Measurements from ENCODE around the gene ANKUB1. TPM values are rescaled to one million over a fixed set of nuclear protein-coding genes. Genes with fewer than 3 reads are reported as not detected.
A peak's percentile ranks its signal among the peaks of the same experiment; 100 is the strongest.

The ANKUB1 gene
- total and polyA plus RNA-seq, 9 of the 15 experiments (the other 6 are each of a cell fraction or from before 2014, with no cell fraction given): not detected

- TF ChIP-seq MAFF (IDR thresholded peaks at IDR 0.05; ENCODE audit: low read length): no peak
- TF ChIP-seq CEBPB (tag; IDR thresholded peaks at IDR 0.05): peak; percentile 32
- no peak for TF ChIP-seq ZNF77 (CRISPR knock-in tag; IDR thresholded peaks at IDR 0.05)
- TF ChIP-seq ZNF277 (CRISPR knock-in tag; IDR thresholded peaks at IDR 0.05; ENCODE audit: borderline replicate concordance): no peak
- no peak for TF ChIP-seq ZBTB40 (IDR thresholded peaks at IDR 0.05)
- no peak for TF ChIP-seq ZBTB40 (CRISPR knock-in tag; IDR thresholded peaks at IDR 0.05)
- no peak for TF ChIP-seq RBM25 (IDR thresholded peaks at IDR 0.05; ENCODE audit: low read depth, low read length, severe bottlenecking)
- TF ChIP-seq NFATC3 (IDR thresholded peaks at IDR 0.05): no peak
- no peak for TF ChIP-seq NR2C1 (IDR thresholded peaks at IDR 0.05)
- no peak for TF ChIP-seq NR2C1 (tag; IDR thresholded peaks at IDR 0.05)
- TF ChIP-seq ZZZ3 (IDR thresholded peaks at IDR 0.05): no peak
- TF ChIP-seq BMI1 (IDR thresholded peaks at IDR 0.05; ENCODE audit: low read length): no peak
- no peak for TF ChIP-seq L3MBTL2 (IDR thresholded peaks at IDR 0.05)
- TF ChIP-seq TCF3 (CRISPR knock-in tag; IDR thresholded peaks at IDR 0.05): no peak
- 0 out of 4 replicates have a peak, but pooled peaks of 1 of the 2 experiments have one; percentile 42 for TF ChIP-seq TEAD1 (CRISPR knock-in tag; IDR thresholded peaks at IDR 0.05)
- TF ChIP-seq JUNB (CRISPR knock-in tag; conservative IDR thresholded peaks at IDR 0.05): no peak
- TF ChIP-seq TBP (optimal IDR thresholded peaks at IDR 0.05; ENCODE audit: low read depth, low read length): no peak
- TF ChIP-seq PHB (CRISPR knock-in tag; IDR thresholded peaks at IDR 0.05): no peak
- TF ChIP-seq ZNF253 (CRISPR knock-in tag; conservative IDR thresholded peaks at IDR 0.05): no peak
- TF ChIP-seq FOXJ2 (tag; IDR thresholded peaks at IDR 0.05): 0 out of 2 replicates have a peak, but pooled peaks have one; percentile 24
Observed at GRCh38 chr3:149813367-149814281, 21.3 kb upstream of the ANKUB1 start (continued).
